Measurements from ENCODE around the gene KLF2. TPM values are rescaled to one million over a fixed set of nuclear protein-coding genes. Genes with fewer than 3 reads are reported as not detected.

KLF2 gene
- total RNA-seq, 1 donor from 2014 or later: 56.1 TPM

DNA sequence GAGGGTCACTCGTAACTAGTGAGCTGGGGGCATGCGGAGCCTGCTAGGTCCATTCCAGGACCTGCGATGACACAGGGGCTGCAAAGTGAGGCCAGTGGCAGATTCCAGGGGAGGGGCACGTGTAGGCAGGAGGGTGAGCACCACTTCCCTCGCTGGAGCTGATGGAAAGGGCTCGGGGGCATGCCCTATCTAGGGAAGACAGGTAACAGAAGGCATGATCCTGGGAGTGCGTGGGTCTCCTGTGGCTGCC lies 51.2 kb downstream of the KLF2 start:
- DNase-seq (ENCODE audit: low spot score): no peak

DNA sequence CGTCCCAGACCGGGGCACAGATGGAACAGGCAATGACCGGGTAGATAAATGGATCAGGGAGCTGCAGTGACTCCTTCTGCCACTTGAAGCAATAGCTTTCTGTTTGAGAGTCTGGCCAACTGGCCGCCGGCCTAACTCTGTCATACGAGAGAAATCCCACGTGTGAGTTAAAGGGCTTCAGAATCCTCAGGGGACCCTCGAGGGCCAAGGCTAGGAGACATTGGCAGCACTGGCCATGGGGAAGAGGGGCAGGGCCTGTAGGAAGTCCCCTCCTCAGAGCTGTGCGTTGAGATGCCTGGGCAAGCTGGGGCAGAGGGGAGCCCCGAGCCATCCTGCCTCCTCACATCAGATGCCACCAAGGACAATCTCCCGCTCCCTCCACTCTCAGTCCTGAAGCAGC lies 51.6 kb downstream of the KLF2 start:
- no peak for DNase-seq (ENCODE audit: low spot score)

DNA sequence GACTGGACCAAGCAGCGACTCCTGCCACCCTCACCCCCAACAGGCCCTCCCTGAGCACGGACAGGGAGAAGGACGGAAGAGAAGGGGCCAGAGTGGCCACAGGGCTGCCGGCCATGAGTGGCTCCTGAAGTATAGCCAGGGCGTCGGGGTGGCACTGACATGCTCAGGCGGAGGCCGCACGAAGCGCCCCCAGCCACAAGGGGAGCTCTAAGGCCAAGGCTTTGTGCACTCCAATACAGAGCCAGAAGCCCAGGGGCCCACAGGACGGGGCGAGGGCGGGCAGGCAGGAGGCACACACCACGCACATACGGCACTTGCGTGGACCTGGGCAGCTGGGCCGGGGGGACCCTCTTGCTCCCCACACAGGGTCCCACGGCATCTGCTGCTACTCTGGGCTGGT lies 52.0 kb downstream of the KLF2 start:
- no peak for DNase-seq (ENCODE audit: low spot score)

DNA sequence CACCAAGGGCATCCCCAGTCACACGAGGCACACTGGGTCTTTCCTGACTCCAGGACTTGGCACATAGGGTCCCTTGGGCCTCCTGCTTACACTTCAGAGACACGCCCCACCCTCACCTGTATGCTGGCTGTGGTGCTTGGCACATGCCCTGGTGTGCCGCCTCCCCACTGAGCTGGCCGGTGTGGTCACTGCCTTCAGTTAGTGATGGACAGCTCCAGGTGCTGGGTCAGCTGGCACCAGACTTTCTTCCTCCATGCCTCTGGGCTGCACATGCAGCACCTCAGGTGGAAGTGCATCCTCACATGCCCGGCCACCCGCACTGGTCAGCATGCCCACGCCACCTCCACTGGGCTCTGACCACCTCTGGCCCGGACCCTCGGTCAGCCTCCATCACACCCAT lies 52.9 kb downstream of the KLF2 start:
- DNase-seq (ENCODE audit: low spot score): no peak

Other genes with a start within 250 kb of the KLF2 start
- gene TPM4, start 248.3 kb upstream of the KLF2 start, total RNA-seq: 422 TPM
- 70.8 TPM for gene RAB8A, start 212.9 kb upstream of the KLF2 start, total RNA-seq
- gene HSH2D, start 181.1 kb upstream of the KLF2 start, total RNA-seq: 10.6 TPM
- gene CIB3, start 151.3 kb upstream of the KLF2 start, total RNA-seq: not detected
- gene FAM32A, start 139.4 kb upstream of the KLF2 start, total RNA-seq: 50.8 TPM
- gene AP1M1, start 126.9 kb upstream of the KLF2 start, total RNA-seq: 56.6 TPM
- gene EPS15L1, start 147.1 kb downstream of the KLF2 start, total RNA-seq: 51.9 TPM
- gene CALR3, start 171.3 kb downstream of the KLF2 start, total RNA-seq: not detected
- 5.2 TPM for gene C19orf44, start 171.6 kb downstream of the KLF2 start, total RNA-seq
- gene CHERP, start 217.6 kb downstream of the KLF2 start, total RNA-seq: 56.9 TPM
- gene SLC35E1, start 247.6 kb downstream of the KLF2 start, total RNA-seq: 62.3 TPM